Measurements from ENCODE around the gene WIPF1. TPM values are rescaled to one million over a fixed set of nuclear protein-coding genes. Genes with fewer than 3 reads are reported as not detected.
A peak's percentile ranks its signal among the peaks of the same experiment; 100 is the strongest.

The WIPF1 gene
- total RNA-seq, 1 donor from 2014 or later: 367 TPM

DNA sequence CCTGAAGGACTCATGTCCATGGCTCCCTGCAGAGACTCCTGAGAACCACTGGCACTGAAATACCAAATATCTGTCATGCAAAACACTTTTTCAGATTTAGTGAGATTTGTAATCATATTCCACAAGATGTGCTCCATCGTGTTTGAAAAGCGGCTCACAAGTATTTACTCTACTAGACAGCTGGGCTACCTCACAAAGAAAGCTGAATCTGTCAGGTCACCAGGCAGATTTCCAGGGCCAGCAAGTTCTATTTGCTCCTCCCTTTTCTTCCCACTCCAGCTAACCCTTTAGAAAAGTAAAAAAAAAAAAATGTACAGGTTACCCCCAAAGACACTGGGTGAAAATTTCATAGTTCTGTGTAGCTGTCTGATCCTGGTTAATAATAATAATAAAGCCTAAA is 22.9 kb downstream of the WIPF1 start:
- DNase-seq (ENCODE audit: low spot score): no peak
- Mint-ChIP-seq H3K27ac (peak overlapping the region; percentile 44), H3K36me3 (ENCODE audit: low read depth) (peaks cover 65% of the 10 kb centered on the region), H3K9me3 (no peaks in the 10 kb centered on the region), H3K4me1 (ENCODE audit: low read depth) (peaks cover 64% of the 10 kb centered on the region), H3K4me3 (no peak overlapping the region), H3K27me3 (ENCODE audit: insufficient read depth) (no peaks in the 10 kb centered on the region)
- intact Hi-C loops (cut with micrococcal nuclease): loop anchor here (5.0 kb wide), 1 partner anchor 178 kb away; no protein-coding TSS in a partner anchor

GRCh38 chr2:174573621-174574081 is 24.0 kb downstream of the WIPF1 start:
- H3K4me3 Mint-ChIP-seq: no peak overlapping the region
- no peaks in the 10 kb centered on the region for H3K9me3 Mint-ChIP-seq
- intact Hi-C loops (cut with micrococcal nuclease): loop anchor here (2.0 kb wide), 1 partner anchor 87 kb away; the partner anchor contains the start of gene GPR155
- peaks cover 69% of the 10 kb centered on the region for H3K4me1 Mint-ChIP-seq (ENCODE audit: low read depth)
- H3K27me3 Mint-ChIP-seq (ENCODE audit: insufficient read depth): no peaks in the 10 kb centered on the region
- H3K27ac Mint-ChIP-seq: peak overlapping the region; percentile 82
- DNase-seq (ENCODE audit: low spot score): no peak
- peaks cover 67% of the 10 kb centered on the region for H3K36me3 Mint-ChIP-seq (ENCODE audit: low read depth)

DNA sequence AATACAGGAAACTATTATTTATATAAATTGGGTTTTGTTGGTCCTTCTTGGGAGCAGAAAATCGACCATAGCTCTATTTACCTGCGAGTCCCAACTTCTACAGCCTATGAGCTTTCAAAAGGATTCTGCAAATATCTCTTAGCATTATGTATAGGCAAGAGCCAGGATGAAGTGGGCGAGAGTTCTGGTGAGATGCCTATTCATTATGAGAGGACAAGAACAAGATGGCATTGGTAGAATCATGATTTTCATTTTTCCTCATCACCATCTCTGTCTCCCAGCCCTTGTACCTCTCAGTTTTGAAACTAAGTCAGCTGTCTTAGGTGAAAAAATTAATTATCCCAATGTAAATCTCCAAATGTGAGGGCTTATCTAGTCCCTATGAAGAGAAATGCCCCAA is 25.0 kb downstream of the WIPF1 start:
- intact Hi-C loops (cut with micrococcal nuclease): loop anchor here (2.0 kb wide), 1 partner anchor 86 kb away; the partner anchor contains the start of gene GPR155
- no peak for DNase-seq (ENCODE audit: low spot score)
- Mint-ChIP-seq H3K27ac (peak overlapping the region; percentile 78), H3K9me3 (no peaks in the 10 kb centered on the region), H3K27me3 (ENCODE audit: insufficient read depth) (no peaks in the 10 kb centered on the region), H3K36me3 (ENCODE audit: low read depth) (peaks cover 70% of the 10 kb centered on the region), H3K4me3 (no peak overlapping the region), H3K4me1 (ENCODE audit: low read depth) (peaks cover 80% of the 10 kb centered on the region)

GRCh38 chr2:174571669-174572323 is 25.8 kb downstream of the WIPF1 start:
- no peak overlapping the region for H3K4me3 Mint-ChIP-seq

DNA sequence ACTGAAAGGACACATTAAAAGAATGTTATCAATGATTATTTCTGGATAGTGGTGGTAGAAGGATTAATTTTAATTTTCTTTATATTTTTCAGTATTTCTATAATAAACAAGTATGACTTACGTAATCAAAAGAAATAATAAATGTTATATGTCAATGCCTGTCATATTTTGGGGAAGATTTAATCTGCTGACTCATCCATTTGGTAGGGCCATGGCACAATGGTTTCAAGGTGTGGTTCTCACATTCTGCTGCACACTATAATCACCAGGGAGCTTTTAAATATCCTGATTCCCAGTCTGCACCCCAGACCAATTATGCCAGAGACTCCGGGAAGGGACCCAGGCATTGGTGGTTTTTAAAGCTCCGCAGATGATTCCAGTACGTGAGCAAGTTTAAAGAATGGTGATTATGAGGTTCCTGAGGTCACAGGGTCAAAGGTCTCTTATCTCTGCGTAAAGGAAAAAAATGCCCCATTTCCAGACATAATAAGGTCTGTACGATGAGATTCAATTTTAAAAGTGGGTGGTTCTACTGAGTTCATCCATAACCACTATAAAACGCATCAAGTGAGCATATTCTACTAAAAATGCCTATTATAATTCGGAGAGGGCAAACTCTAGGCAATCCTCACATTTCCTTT is 27.2 kb downstream of the WIPF1 start:
- Mint-ChIP-seq H3K36me3 (ENCODE audit: low read depth) (peaks cover 78% of the 10 kb centered on the region), H3K4me3 (no peak overlapping the region), H3K27ac (peak overlapping the region; percentile 40), H3K4me1 (ENCODE audit: low read depth) (peaks cover 80% of the 10 kb centered on the region), H3K27me3 (ENCODE audit: insufficient read depth) (no peaks in the 10 kb centered on the region), H3K9me3 (no peaks in the 10 kb centered on the region)
- no peak for DNase-seq (ENCODE audit: low spot score)
- intact Hi-C loops (cut with micrococcal nuclease): no loop called here

More at GRCh38 chr2:174571669-174572323, 25.8 kb downstream of the WIPF1 start:
- intact Hi-C loops (cut with micrococcal nuclease): loop anchor here (2.0 kb wide), 1 partner anchor 85 kb away; the partner anchor contains the start of gene GPR155
- H3K27ac Mint-ChIP-seq: peak overlapping the region; percentile 53
- H3K4me1 Mint-ChIP-seq (ENCODE audit: low read depth): peaks cover 87% of the 10 kb centered on the region
- DNase-seq (ENCODE audit: low spot score): no peak
- H3K9me3 Mint-ChIP-seq: no peaks in the 10 kb centered on the region
- H3K36me3 Mint-ChIP-seq (ENCODE audit: low read depth): peaks cover 73% of the 10 kb centered on the region
- no peaks in the 10 kb centered on the region for H3K27me3 Mint-ChIP-seq (ENCODE audit: insufficient read depth)

DNA sequence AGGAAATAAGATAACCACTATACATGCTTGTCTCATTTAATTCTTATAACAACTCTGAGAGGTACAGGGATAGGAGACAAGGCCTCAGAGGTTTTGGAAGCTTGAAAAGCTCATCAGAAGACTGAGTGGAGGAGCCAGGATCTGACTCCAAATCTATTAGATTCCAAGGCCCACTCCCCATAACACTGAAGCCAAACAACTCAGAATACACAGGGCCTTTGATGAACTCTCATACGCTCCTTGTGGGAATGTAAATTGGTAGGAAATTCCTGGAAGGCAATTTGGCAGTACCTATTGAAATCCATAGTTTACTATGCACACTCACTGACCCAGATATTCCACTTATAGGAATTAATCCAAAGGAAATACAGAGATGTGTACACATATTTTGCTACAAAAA is 27.9 kb downstream of the WIPF1 start:
- no peaks in the 10 kb centered on the region for H3K27me3 Mint-ChIP-seq (ENCODE audit: insufficient read depth)
- intact Hi-C loops (cut with micrococcal nuclease): loop anchor here (1.0 to 5.0 kb wide), 4 partner anchors 9 to 172 kb away; partner anchors contain the start of gene SCRN3
- H3K9me3 Mint-ChIP-seq: no peaks in the 10 kb centered on the region
- H3K27ac Mint-ChIP-seq: peak overlapping the region; percentile 68
- peaks cover 78% of the 10 kb centered on the region for H3K36me3 Mint-ChIP-seq (ENCODE audit: low read depth)
- no peak overlapping the region for H3K4me3 Mint-ChIP-seq
- peaks cover 75% of the 10 kb centered on the region for H3K4me1 Mint-ChIP-seq (ENCODE audit: low read depth)
- DNase-seq (ENCODE audit: low spot score): no peak

DNA sequence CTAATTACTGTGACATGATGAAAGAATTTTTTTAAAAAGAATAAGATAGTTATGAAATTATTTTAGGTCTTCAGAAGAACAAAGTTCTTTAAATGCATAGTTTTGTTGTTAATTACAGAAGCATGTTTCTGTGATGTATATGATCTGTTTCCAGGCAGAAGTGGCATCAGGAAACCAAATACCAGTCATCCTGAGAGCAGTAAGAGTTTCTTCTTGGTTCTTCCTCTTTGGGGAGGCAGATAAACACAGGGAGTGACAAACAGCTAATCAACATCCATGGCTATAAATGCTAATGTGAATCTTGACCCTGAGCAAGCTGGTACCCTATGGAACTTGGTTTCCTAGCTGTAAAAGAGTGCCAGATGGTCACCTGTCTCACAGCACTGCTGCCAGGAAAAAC is 29.2 kb downstream of the WIPF1 start:
- intact Hi-C loops (cut with micrococcal nuclease): loop anchor here (2.0 to 5.0 kb wide), 3 partner anchors 24 to 171 kb away; partner anchors contain the start of gene SCRN3
- Mint-ChIP-seq H3K9me3 (no peaks in the 10 kb centered on the region), H3K27ac (peak overlapping the region; percentile 45), H3K27me3 (ENCODE audit: insufficient read depth) (no peaks in the 10 kb centered on the region), H3K4me3 (no peak overlapping the region), H3K4me1 (ENCODE audit: low read depth) (peaks cover 62% of the 10 kb centered on the region), H3K36me3 (ENCODE audit: low read depth) (peaks cover 74% of the 10 kb centered on the region)
- no peak for DNase-seq (ENCODE audit: low spot score)

DNA sequence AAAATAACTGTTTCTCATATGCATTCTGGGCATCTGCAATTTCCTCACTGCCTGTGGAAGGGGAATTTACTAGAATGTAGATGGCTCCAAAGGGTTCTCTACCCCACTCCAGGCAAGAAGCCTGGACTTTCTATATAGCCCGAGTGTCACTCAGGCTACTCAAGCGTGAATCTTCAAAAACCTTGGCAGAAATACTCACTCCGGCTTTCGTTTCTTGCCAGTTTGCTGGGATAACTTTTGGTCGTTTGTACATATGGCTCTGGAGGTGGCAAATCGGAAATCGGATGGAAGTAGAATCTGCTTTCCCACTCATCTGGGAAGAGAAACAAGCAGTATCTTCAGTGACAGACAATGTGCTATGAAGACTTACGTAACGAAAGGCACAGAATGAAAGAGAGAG is 30.7 kb downstream of the WIPF1 start:
- intact Hi-C loops (cut with micrococcal nuclease): loop anchor here (5.0 kb wide), 1 partner anchor 170 kb away; the partner anchor contains the start of gene SCRN3
- peak overlapping the region; percentile 52 for H3K27ac Mint-ChIP-seq
- no peaks in the 10 kb centered on the region for H3K27me3 Mint-ChIP-seq (ENCODE audit: insufficient read depth)
- no peak for DNase-seq (ENCODE audit: low spot score)
- peaks cover 74% of the 10 kb centered on the region for H3K36me3 Mint-ChIP-seq (ENCODE audit: low read depth)
- no peaks in the 10 kb centered on the region for H3K9me3 Mint-ChIP-seq
- no peak overlapping the region for H3K4me3 Mint-ChIP-seq
- H3K4me1 Mint-ChIP-seq (ENCODE audit: low read depth): peaks cover 50% of the 10 kb centered on the region

DNA sequence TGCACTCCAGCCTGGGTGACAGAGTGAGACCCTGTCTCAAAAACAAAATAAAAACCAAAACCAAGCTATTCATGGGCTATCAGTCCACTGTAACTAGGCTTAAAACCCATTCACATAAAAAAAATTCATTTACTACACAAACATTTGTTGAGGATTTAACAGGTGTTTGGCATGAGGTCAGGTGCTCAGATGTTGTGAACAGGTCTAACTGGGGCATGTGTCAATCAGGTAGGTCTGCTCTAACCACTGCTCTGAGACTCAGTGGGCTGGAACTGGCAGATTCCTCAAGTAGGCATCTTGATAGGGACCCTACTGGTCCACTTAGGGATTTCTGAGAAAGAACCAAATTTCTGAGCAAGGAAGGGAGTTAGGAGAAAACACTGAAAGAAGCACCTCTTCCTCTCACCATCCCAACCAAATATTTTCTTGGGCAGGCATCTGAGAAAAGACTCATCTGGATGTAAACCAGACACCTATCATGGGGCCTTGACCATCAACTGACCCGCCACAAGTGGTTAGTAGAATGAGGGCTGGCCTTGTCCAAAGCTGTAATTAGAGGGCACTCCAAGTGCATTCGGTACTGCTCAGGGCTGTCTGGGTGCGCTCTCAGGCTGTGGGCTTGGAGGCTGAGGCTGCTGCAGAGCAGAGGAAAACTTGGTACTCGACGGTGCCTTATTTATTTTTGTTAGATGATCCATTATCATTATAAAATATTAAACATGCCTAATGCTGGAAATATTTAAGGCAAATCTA is 33.9 kb downstream of the WIPF1 start:
- Mint-ChIP-seq H3K27ac (peak overlapping the region; percentile 12), H3K9me3 (no peaks in the 10 kb centered on the region), H3K27me3 (ENCODE audit: insufficient read depth) (no peaks in the 10 kb centered on the region), H3K36me3 (ENCODE audit: low read depth) (peaks cover 59% of the 10 kb centered on the region), H3K4me3 (no peak overlapping the region), H3K4me1 (ENCODE audit: low read depth) (peaks cover 27% of the 10 kb centered on the region)
- DNase-seq (ENCODE audit: low spot score): no peak
- intact Hi-C loops (cut with micrococcal nuclease): no loop called here

DNA sequence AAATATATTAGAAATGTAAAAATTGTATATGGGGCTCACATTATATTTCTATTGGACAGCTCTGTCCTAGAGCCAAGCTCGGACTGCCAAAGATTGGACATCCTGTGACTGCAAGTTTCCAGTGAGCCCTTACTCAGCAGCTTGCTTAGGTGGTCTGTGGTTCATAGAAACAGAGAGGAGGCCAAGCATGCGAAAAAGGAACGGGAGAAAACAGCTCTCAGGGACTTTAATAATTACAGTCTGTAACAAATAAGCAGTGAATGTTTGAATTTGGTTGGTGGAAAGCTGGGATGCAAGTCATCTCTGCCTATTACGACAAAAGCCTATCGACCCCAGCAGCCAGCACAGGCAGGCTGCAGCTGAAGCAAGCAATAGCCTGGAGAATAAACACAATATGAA is 35.6 kb downstream of the WIPF1 start:
- peaks cover 10% of the 10 kb centered on the region for H3K4me1 Mint-ChIP-seq (ENCODE audit: low read depth)
- H3K36me3 Mint-ChIP-seq (ENCODE audit: low read depth): peaks cover 47% of the 10 kb centered on the region
- no peaks in the 10 kb centered on the region for H3K27me3 Mint-ChIP-seq (ENCODE audit: insufficient read depth)
- peak overlapping the region; percentile 52 for H3K27ac Mint-ChIP-seq
- H3K4me3 Mint-ChIP-seq: no peak overlapping the region
- H3K9me3 Mint-ChIP-seq: no peaks in the 10 kb centered on the region
- intact Hi-C loops (cut with micrococcal nuclease): no loop called here
- DNase-seq (ENCODE audit: low spot score): no peak

DNA sequence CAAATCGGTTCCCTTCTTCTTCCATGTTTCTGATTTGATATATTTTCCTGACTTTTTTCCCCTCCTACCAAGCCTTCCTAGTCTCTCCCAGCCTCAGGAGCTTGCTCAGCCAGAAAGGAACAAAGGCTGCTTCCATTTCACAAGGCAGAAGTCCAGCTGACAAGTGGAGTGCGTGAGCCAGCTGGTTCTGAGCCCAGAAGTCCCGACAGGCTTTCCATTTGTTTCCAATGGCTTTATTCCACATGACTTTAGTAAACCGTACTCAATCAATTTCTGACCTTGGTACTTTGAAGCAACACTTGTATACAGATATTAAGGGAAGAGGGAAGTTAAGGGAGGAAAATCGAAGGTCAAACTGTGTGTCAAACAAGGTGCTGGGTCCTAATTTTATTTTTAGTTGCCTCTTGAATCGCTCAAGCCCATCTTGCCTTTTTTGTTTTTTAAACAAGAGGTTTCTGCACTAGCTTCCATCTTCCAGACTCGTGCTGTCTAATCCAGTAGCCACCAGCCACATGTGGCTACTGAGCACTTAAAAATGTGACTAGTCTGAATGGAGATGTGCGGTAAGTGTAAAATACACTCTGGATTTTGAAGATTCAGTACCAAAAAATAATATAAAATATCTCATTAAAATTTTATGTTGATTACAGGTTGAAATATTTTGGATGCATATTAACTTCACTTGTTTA is 36.2 kb downstream of the WIPF1 start:
- H3K4me1 Mint-ChIP-seq (ENCODE audit: low read depth): peaks cover 8% of the 10 kb centered on the region
- H3K9me3 Mint-ChIP-seq: no peaks in the 10 kb centered on the region
- DNase-seq (ENCODE audit: low spot score): no peak
- intact Hi-C loops (cut with micrococcal nuclease): no loop called here
- peaks cover 43% of the 10 kb centered on the region for H3K36me3 Mint-ChIP-seq (ENCODE audit: low read depth)
- no peaks in the 10 kb centered on the region for H3K27me3 Mint-ChIP-seq (ENCODE audit: insufficient read depth)
- H3K27ac Mint-ChIP-seq: peak overlapping the region; percentile 2
- H3K4me3 Mint-ChIP-seq: no peak overlapping the region

DNA sequence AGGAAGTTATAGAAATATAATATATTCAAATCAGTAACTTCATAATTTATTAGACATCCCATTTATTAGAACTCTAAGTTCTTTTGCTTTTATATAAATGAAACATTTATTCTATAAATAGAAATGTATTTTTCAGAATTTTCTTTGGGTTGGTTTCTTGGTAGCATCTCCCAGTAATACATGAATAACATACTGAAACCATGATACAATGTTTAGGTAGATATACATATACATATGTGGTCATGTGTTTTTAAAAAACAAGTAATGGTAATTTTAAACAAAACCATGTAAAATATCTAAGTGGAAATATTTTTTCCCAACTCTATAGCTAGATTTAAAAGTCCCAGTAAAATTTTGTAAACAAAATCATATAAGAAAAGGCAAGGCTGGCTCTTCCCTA is 36.9 kb downstream of the WIPF1 start:
- Mint-ChIP-seq H3K36me3 (ENCODE audit: low read depth) (peaks cover 45% of the 10 kb centered on the region), H3K4me3 (no peak overlapping the region), H3K27me3 (ENCODE audit: insufficient read depth) (no peaks in the 10 kb centered on the region), H3K27ac (no peak overlapping the region), H3K9me3 (no peaks in the 10 kb centered on the region), H3K4me1 (ENCODE audit: low read depth) (peaks cover 15% of the 10 kb centered on the region)
- intact Hi-C loops (cut with micrococcal nuclease): no loop called here
- no peak for DNase-seq (ENCODE audit: low spot score)

Data from activated T-helper 1 cell treated with anti-CD3 and anti-CD28 coated beads, Interleukin-12 subunit alpha, Interleukin-12 subunit beta, Interleukin-2, Interleukin-4 antibody, amounts not matched to agents 30 ng/mL and 10 ng/mL and 1 ng/mL, durations not matched to agents 14 hours and 24 hours and 36 hours (primary cell).